Kidney tubule cell (primary cell): ENCODE results near the gene WDR72.
"Not testable (repeated sequence)": the region's sequence is repeated elsewhere in the genome, so short reads cannot be mapped to it uniquely, and the experiment has no call there.

ENCODE experiments used
- DNase-seq: peaks from one replicate; pipeline ENCODE4 v3.0.0-alpha.2; 2018; ENCODE audit warnings: low spot score

Gene WDR72

GRCh38 chr15:53709821-53710220 is 49.6 kb downstream of the WDR72 start:
- peak; percentile 33 for DNase-seq

- no peak for DNase-seq
Observed at GRCh38 chr15:53695365-53695764, 64.1 kb downstream of the WDR72 start.

- DNase-seq = no peak
Observed at GRCh38 chr15:53694476-53694874, 65.0 kb downstream of the WDR72 start.

- DNase-seq = peak; percentile 38
Observed at GRCh38 chr15:53693729-53694475, 65.6 kb downstream of the WDR72 start.

- not testable (repeated sequence) for DNase-seq
Observed at GRCh38 chr15:53684162-53684561, 75.3 kb downstream of the WDR72 start.

GRCh38 chr15:53681056-53681455 is 78.4 kb downstream of the WDR72 start:
- DNase-seq = no peak

- DNase-seq = peak; percentile 22
Observed at GRCh38 chr15:53675832-53676231, 83.6 kb downstream of the WDR72 start.

- DNase-seq = no peak
Observed at GRCh38 chr15:53671545-53671944, 87.9 kb downstream of the WDR72 start.

GRCh38 chr15:53670701-53671100 is 88.8 kb downstream of the WDR72 start:
- no peak for DNase-seq

- DNase-seq = no peak
Observed at GRCh38 chr15:53665930-53666329, 93.5 kb downstream of the WDR72 start.

GRCh38 chr15:53658827-53659555 is 100.5 kb downstream of the WDR72 start:
- no peak for DNase-seq

- DNase-seq = no peak
Observed at GRCh38 chr15:53658255-53658654, 101.2 kb downstream of the WDR72 start.

GRCh38 chr15:53648934-53649333 is 110.5 kb downstream of the WDR72 start:
- DNase-seq = no peak

GRCh38 chr15:53644660-53645059 is 114.8 kb downstream of the WDR72 start:
- no peak for DNase-seq

GRCh38 chr15:53634517-53635106 is 124.9 kb downstream of the WDR72 start:
- no peak for DNase-seq

GRCh38 chr15:53627279-53627678 is 132.2 kb downstream of the WDR72 start:
- DNase-seq = no peak

GRCh38 chr15:53625962-53626845 is 133.3 kb downstream of the WDR72 start:
- DNase-seq = no peak

GRCh38 chr15:53625260-53625659 is 134.2 kb downstream of the WDR72 start:
- no peak for DNase-seq

- DNase-seq = no peak
Observed at GRCh38 chr15:53618461-53618860, 141.0 kb downstream of the WDR72 start.

- DNase-seq = peak; percentile 64
Observed at GRCh38 chr15:53611145-53611920, 148.1 kb downstream of the WDR72 start.

GRCh38 chr15:53591041-53591440 is 168.4 kb downstream of the WDR72 start:
- DNase-seq = peak; percentile 83
